GM19238 (cell line): ENCODE data around the gene CCDC92B.

Experiments
- DNase-seq: peaks from one replicate; pipeline ENCODE4 v3.0.0; 2011; ENCODE audit warnings: low spot score; ENCODE audit not compliant: insufficient read length

Gene CCDC92B

DNA sequence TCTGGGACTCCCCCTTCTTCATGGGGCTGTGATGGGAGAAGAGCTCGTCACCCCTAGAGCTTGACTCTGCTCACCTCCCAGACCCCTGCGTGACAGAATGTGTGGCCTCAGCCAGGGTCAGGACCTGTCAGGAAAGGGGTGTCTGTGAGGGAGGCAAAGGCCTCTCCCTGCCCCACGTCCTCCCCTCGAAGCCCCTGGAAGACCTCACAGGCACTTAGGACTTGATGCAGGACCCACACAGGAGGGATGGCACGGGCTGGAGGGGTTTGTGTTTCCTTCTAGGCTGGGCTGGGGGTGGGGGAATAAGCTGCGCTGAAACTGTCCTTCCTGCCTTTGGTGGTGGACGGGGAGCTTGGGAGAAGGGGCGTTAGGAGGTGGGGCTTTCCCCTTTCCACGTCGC, 26.8 kb downstream of the CCDC92B start:
- DNase-seq = no peak

DNA sequence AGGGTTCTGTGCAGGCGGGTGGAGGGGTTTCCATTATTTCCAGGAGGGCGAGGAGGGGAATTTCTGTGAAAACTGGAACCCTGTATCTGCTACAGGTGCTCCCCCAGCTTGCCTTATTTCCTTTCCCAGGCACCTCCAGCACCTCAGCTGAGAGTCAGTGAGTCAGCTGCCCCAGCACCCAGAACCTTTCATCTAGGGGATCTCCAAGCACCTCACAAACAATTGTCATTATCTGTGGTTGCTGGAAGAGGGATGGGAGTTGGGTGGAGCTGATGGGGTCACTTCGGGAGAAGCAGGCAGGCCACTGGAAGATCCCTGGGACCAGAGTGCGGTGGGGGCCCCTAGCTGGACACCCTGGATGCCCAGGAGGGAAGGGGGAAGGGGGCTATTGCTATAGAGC, 27.8 kb downstream of the CCDC92B start:
- DNase-seq = no peak

DNA sequence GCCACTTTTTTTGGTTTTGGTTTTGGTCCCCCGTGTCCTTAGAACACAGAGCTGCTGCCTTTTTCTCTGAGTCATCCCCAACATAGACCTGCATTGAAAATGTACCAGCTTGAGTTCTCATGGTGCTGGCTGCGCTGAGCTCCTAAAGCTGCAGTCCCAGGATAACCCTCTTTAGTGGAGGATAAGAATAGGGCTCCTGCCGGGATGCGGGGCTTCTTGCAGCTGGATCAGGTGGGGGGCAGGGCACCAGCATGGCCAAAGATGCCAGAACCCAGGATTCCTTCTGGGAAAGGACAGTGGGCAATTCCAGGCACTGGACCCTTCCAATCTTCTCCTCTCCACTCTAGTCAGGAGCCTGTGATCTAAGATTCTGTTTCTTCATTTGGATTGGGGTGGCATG, 29.6 kb downstream of the CCDC92B start:
- no peak for DNase-seq

DNA sequence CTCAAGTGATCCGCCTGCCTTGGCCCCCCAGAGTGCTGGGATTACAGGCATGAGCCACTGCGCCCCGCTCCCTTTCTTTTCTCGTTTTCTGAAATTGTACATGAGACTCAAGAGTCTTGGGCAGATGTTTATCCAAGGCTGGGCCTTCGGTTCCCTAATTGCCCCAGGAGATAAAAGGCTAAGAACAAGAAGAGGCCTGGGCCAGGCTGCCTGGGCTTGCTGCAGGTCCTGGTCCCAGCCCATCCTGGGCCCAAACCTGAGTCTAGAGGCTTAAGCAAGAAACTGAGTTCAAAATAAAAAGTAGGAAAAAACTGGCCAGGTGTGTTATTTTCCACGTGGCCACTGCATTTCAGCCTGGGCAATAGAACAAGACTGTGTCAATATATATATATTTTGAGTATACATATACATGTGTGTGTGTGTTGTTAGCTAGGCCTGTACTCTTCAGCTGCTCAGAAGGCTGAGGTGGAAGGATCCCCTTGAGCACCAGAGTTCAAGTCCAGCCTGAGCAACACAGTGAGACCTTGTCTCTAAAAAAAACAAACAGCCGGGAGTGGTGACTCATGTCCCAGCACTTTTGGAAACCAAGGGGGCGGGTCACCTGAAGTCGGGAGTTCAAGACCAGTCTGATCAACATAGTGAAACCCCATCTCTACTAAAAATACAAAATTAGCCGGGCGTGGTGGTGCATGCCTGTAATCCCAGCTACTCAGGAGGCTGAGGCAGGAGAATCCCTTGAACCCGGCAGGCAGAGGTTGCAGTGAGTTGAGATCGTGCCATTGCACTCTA, 31.1 kb downstream of the CCDC92B start:
- no peak for DNase-seq

DNA sequence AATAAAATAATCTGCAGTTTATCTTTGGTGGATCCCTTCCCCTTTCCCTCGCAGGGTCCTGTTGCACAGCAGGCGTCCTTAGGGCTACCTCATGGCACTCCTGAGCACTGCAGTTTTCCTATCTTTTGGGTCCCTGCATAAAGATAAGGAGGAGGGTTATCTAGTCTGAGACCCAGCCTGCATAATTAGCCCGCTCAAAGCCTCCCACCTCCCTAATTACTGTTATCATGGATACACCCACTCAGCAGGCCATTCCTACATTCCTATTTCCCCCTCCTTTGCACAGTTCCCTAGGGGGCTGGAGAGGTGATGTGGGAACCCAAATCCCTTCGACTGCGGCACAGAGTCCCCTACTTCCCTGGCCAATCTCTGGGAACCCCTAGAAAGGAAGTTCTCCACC, 32.8 kb downstream of the CCDC92B start:
- no peak for DNase-seq

DNA sequence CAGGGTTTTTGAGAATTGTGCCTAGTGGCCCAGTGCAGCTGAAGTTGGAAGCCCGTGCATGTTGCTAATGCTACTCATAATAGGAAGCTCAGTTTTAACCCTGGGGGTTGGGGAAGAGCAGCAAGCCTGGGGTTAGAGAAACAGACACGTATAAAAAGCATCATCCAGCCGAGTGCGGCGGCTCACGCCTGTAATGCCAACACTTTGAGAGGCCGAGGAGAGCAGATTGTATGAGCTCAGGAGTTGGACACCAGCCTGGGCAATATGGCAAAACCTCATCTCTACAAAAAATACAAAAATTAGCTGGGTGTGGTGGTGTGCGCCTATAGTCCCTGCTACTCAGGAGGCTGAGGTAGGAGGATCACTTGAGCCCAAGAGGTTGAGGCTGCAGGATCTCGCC, 35.6 kb downstream of the CCDC92B start:
- DNase-seq = no peak

DNA sequence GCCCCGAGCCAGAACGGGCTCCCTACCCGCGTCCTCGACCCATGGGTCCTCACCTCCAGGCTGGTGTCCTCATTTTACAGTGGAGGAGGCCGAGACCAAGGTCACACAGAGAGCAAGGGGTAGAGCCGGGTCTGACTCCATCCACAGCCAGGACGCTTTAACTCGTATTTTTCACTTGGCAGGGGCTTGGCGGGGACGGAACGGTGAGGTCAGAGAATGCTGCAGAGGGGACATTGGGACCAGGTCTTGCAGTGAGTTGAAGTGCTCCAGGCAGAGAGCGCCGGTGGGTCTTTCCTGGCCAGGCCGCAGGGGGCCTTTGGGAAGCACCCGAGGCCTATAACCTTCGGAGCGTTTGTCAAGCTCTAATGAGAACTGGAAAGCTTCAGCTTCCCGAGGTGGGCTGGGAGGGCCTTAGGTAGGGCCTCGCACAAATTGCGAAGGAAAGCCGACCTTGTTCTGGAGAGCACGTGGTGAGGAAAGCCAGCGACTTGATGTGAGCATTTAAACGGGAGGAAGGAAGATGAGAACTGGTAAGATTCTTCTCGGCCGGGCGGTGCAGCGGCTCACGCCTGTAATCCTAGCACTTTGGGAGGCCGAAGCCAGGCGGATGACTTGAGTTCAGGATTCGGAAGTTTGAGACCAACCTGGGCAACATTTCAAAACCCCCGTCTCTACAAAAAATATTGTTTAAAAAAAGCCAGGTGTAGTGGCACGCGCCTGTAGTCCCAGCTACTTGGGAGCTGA, 37.0 kb downstream of the CCDC92B start:
- DNase-seq = no peak

DNA sequence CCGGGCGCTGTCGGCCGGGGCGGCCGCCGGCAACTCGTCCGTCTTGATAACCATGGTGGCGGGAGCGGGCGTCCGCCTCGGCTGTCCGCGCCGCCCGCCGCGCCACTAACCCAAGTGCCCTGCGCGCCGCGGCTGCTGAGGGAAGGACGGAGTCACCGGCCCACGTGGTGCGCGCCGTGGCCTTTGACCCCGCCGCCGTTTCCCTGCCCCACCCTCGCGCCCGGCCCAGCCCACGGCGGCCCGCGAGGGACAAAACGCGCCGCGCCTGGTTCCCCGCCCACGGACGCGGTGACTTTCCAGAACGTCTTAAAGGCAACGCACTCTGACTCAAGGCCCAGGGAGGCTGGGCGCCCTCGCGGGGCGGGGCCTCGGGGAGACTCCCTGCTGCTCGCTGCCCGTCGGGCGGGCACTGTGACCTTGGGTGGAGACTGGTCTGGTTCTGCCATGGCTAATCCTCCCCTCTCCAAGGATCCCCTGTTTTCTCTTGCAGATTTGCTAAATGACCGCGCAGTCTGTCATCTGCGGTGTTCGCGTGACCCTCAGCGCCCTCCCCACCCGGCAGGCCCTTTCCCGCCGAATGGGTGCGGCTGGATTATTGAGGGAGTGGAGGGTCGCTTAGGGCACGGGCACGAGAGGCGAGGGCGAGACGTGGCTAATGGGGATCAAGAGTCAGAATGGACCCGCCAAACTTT, 37.7 kb downstream of the CCDC92B start, which contains the start of gene CLUH:
Gene CLUH (minus strand): TSS at position 157 of the 692 bp plus-strand sequence. CDS start 103 bp downstream, at position 54.
- DNase-seq = peak; percentile 99

DNA sequence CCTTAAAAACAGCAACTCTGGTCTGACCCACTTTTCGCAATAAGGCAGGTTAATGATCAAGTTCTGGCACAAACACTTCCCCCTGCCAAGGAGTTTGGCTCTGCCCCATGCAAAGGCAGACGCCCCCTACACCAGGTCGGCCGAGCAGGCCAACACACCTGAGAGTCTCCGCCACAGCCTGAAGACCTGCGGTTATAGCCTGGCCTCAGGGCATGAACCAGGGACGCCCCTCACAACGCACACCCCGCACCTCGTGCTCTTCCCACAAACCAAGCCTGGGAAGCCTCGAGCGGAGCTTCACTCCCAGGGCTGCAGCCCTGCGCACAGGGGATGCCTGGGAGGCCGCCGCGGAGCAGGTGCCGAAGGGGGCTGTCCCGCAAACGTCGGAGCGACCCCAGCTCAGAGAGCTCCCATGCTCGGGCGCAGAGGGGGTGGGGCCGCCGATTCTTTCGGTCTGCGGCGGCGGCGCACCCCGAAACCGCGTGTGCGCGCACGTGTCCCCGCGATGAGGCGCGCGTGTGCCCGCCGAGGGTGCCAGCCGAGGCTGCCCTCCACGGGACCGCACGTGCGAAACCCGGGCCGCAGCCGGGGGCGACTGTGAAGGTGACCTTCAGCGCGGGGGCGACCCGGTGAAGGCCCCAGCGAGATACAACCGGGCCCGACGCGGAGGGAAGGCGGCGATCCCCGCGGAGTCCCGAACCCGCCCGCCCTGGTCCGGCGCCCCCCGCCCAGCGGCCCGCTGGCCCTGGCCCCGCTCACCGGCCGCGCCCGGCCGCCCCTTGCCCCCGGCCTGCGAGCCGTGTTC, 38.4 kb downstream of the CCDC92B start:
- DNase-seq = peak; percentile 44

DNA sequence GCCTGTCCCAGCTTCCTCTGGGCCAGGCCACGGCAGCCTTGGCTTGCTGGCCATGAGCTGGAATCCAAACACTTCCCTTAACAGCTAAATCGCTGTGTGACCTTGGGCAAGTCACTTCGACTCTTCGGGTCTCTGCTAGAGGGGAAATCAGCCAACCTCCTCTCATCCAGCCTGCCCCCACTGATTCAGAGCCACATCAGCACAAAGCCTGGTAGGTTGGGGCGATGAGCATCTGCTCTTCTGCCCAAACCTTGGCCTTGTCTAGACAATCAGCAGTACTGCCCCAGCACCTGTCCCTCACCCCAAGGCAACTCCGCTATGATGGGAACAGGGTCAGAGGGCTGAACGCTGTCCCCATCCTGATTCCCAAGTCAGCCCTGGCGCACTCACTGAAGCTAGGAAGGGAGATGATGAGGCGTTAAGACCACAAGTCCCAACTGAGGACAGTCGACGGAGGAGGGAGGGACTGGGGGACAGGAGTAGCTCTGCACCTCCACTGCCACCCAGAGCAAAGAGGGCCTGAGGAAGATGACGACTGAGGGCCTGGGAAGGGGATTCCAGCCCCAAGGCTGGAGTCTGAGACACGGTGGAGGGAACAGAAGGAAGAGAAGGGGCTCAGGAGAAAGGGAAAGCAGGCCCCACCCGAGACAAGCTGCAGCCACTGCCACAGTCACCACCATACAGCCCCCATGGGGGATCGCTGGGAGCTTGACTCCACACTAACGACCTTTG, 39.2 kb downstream of the CCDC92B start:
- DNase-seq = no peak

DNA sequence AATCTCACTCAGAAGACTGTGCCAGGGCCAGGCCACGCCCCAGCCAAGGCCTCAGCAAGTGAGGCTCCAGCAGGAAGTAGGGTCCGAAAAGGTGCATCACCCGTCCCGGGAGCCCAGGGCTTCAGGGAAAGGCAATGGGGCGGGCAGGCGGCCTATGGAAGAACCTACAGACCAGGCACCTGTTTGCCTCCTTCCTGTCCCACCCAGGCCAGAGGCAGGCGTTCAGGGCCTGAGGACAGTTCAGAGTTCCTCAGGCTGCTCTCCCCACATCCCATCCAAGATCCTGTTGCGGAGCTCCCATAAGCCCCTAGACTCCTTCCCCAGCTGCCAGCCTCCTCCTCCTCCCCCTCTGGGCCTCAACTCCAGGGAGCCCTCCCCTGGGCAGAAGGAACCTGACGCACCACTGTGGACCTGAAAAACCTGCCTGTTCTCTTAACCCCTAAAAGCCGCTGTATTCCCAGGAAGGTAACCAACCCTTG, 40.2 kb downstream of the CCDC92B start:
- DNase-seq = peak; percentile 66

DNA sequence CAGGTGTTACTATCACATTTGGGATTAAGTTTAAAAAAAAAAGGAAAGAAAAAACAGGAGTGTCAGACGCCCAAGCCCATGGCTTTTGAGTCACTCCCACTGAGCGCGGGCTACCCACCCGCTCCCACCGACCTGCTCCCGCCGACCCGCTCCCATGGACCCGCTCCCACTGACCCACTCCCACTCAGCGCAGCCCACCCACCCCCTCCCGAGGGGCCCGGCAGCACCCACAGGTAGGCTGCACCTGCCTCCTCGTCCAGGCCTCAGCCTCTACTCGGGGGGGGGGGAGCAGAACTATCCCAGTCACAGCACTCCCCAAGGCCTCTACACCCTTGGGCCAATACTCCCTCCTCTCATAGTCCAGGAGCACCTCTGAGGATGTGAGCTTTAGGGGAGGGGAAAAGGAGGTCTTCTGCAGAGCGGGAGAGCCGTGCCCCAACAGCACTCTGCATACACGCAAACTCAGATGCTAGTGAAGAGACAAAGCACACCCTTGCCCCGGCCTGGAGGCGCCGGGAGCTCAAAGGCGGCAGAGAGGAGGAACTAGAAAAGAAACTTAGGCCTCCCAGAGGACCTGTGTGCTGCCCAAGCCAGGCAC, 40.8 kb downstream of the CCDC92B start:
- no peak for DNase-seq

DNA sequence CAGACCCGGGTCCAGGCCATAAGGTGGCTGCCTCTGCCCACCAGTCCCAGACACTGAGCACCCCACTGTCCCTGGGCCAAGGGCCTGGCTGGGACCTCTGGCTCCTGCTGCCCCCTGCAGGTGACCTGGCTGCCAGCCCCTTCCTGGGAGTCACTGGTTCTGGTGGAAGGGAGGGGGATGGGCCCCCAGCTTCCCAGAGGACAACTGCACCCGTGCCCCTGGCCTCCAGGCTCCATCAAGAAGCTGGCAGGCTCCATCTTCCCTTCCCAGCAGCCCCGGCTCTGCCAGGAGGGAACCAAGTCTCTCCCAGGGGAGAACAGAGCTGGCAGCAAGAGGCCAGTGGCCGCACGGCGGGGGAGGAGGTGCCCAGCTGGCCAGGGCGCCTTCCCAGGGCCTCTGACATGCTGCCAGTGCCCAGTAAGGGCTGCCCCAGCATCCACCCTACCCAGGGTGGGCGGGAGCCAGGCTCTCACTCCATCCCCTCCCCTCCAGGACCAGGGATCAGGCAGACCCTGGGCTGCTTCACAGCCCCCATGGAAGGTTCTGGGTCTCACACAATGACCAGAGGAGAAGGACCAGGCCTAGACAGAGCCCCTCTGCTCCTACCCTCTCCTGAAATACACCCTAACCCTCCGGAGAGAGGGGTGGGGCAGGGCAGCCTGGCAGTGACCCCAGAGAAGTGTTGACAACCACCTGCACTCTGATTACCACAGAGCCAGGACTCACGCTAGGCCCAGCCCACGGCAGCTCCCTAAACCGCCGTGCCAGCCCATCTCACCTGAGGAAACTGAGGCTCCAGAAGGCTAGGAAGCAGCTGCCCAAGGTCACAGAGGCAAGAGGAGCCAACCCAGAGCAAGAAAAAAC, 41.5 kb downstream of the CCDC92B start:
- DNase-seq = no peak

DNA sequence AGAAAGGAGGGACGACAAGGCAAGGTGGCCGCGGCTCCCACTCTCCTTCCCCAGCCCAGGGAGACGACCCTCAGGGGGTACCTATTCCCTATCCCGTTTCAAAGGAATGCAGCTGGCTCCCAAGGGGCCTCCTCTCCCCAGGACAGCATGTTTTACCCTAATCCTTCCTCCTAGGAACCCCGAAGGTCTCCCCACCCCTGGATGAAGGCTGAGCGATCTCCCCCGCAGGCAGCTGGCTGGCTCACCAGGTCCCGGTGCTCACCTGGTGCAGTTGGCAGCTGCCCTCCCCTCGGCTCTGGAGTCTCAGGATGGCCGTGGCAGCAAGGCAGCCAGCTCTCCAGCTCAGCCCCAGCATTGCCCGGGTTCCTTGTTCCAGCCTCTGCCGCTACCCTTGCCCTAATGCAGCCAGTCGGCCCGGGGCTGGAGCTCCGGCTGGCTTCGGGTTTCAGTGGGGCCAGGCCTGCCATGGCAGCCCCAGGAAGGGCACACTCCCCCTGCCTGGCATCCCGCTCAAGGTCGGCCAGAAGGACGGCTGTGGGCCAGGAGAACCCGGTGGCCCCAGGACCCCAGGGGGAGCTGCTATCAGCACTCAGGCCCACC, 42.4 kb downstream of the CCDC92B start:
- no peak for DNase-seq

DNA sequence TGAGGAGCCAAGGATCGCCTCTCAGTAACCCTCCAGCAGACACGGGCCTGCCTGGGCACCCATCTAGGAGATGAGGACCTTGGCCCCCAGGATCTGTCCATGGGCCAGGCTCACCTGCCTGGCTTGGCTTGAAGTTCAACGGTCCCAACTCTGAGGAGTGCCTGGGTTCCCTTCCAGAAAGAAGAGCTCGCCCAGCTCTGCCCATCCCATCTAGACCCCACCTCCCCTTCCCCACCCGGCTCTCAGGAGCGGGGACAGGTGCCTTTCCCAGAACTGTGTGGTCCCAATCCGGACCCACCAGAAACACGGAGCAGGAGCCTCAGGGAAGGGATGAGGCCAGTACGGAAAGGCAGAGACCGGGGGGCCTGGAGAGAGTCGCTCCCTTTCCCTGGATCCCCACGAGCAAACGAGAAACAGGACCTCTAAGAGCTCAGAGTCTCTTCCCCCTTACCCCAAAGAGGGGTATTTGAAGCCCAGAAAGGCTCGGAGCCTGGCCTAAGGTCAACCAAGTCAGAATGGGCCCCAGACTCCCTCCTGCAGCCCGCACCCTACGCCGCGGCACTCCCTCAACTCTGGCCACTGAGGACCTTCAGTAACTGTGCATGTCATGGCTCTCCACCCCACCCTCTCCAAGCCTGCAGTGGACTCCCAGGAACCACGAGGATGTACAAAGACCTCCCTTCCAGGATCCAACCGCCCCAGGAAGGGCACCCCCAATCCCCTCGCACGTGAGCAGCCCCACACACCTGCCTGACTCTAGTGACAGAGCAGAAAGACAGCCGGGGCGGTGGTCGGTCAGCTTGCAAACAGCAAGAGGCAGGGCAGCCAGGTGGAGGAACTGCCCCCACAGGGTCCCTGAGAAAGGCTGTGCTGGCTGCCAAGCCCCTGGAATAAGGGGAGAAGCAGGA, 43.3 kb downstream of the CCDC92B start:
- DNase-seq = no peak

DNA sequence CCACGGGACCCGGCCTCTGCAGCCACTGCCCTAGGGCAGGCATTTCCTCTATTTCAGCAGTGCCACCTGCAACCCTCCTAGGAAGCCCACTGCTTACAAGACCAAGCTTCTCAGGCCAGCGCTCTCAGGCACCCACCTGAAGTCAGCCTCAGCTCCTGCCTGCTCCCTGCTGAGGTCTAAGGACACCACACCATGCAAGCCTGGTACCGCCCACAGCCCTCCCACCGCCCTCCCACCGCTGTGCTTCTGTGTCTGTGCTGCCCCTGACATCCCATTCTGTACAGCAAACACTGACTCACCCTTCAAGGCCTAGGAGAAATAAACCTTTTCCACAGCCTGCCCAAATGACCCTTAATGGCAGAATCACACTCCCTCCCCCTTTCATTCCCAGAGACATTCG, 44.2 kb downstream of the CCDC92B start:
- no peak for DNase-seq

DNA sequence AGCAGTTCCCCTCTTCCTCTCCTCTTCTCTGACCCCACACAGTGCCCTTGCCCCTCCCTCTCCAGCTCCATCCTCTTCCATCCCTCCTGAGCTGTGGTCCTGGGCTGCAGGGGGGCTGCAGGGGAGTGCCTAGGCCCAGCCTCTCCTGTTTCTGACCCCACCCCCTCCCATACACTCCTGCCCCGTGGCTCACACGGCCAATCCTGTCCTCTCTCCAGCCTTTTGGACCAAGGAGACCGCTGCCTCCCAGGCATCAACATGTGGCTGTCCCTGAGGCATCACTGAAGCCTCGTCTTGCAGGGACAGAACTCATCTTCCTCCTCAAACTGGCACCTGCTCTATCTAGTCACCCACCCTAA, 44.6 kb downstream of the CCDC92B start:
- no peak for DNase-seq
